GM15510 (cell line): Measurements from ENCODE around the gene TXK.

Experiments
- POLR2A ChIP-seq: IDR thresholded peaks from 3 replicates; pipeline ENCODE4 v1.6.1; 2011; ENCODE audit warnings: borderline replicate concordance; ENCODE audit not compliant: insufficient read length; ENCODE audit errors: extremely low read depth

The TXK gene

DNA sequence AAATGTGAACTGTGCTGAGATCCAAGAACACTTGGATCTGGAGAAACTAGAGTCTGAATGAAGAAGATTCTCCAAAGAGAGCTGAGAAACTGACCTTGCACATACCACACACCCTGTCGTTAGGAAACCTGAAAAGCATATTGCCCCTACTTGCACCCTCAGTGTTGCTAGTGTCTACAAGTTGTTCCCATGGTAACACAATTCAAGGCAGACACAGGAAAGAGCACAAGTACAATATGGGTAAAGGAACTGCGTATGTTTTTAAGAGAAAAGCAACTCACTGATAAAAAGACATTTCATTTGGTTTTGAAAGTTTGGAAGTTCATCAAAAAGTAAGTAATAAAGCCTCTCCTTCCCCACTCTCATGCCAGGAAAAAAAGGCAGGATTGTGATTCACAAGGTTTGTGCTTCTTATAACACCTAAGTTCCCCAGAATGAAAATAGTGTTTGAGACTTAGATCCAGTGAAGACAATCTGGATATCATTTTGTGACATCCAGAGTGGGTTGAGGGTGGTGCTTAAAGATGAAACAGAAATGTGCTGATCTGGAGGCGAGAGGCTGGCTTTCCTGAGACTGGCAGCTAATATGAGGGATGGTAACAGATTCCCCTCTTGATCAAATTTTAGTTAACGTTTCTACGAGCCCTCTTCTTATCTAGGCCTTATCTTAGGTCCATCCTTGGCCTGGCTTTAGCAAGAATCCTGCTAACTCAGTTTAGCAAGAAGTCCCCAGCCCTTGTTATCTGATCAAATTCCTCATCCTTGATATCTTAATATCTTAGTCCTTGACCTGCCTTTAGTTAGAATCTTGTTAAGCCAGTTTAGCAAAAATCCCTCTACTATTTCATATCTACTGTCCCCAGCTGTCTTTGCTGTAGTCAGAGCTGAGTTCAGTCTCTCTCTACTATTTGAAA, 75.2 kb downstream of the TXK start:
- TF ChIP-seq POLR2A = no peak

DNA sequence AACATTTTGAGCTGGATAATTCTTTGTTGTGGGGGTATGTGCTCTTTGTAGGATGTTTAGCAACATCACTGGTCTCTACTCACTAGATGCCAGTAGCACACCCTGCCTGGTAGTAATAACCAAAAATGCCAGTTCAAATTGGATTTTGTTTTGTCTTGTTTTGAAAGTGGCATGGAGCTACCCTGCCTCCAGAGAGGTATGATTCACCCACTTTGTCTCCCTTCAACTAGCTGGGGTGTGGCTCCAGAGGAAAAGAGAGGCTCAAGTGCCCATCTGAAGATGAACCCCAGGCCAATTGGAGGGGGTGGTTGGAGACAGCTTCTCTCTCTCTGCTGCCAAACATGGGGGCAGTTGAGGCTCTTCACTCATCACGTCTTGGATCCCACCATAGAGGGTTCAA, 83.0 kb downstream of the TXK start:
- no peak for TF ChIP-seq POLR2A

GRCh38 chr4:48049483-48049882, 84.6 kb downstream of the TXK start:
- no peak for TF ChIP-seq POLR2A

DNA sequence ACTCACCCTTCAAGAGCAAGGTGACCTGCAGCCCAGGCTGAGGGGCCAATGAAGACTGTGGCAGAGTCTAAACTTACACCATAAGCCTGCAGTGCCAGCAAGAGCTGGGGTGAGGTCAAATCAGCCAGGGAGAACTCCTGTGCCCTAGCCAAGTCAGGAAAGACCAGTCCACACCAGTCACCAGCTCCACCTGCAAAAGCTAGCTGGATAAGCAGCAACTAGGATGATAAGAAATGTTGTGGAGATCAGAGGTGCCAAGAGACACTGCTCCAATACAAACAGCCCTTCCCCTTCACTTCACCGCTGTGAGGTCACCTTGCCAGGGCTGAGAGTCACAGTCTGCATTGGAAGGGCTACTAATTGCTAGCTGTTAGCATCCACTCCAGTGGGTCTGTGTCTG, 86.2 kb downstream of the TXK start:
- TF ChIP-seq POLR2A = no peak

DNA sequence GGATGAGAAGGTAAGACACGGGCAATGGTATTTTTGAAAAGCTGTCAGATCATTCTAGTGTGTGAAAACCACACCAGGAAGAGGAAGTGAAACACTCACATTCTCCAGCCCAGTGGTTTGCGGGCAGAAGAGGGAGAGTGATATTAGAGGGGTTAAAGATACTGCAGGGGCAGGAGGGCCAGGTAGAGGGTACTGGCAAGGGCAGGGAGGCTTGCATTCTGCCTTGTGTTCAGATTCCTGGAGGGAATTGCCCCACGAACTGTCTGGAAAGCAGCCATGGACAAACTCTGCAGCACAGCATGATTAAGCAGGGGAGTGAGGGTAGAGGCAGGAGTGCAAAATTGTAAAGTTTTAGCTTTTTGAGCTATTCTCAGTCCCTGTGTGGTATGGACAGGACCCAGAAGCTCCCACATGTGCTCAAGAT, 86.6 kb downstream of the TXK start:
- no peak for TF ChIP-seq POLR2A

DNA sequence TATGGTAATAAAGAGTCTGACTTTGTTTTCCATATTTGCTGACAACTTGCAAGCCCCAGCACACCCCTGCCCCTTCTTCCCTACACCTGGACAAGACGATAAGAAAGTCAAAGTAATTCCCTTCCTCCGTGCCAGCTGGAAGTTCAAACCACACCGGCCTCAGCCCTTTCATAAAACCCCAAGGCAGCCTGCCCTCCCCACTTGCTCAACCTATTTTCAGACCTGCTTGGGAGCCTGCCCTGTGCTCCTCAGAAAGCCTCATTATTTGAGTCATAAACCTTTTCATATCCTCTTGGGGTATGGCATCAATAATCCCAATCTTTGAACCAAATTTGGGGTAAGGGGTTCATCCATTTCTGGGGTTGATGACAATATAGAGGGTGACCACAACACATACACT, 88.0 kb downstream of the TXK start:
- TF ChIP-seq POLR2A = no peak

DNA sequence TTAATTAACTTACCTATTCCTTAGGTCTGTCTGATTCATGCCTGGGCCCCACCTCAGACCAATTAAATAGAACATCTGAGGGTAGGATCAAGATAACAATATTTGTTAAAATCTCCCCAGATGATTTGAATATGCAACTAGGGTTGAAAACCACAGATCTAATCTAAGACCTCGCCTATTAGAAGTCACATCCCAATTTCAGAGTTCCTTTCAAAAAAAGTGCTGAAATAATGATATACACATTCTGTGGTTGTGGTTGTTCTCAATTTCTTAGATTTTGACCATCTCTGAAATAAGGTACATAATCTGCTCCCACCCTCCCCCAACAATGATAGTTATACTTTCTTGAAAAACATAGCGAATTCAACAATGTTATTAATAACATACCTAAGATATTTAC, 89.8 kb downstream of the TXK start:
- no peak for TF ChIP-seq POLR2A

GRCh38 chr4:48043504-48043903, 90.5 kb downstream of the TXK start:
- TF ChIP-seq POLR2A = no peak

GRCh38 chr4:48042979-48043461, 91.0 kb downstream of the TXK start:
- TF ChIP-seq POLR2A = no peak

DNA sequence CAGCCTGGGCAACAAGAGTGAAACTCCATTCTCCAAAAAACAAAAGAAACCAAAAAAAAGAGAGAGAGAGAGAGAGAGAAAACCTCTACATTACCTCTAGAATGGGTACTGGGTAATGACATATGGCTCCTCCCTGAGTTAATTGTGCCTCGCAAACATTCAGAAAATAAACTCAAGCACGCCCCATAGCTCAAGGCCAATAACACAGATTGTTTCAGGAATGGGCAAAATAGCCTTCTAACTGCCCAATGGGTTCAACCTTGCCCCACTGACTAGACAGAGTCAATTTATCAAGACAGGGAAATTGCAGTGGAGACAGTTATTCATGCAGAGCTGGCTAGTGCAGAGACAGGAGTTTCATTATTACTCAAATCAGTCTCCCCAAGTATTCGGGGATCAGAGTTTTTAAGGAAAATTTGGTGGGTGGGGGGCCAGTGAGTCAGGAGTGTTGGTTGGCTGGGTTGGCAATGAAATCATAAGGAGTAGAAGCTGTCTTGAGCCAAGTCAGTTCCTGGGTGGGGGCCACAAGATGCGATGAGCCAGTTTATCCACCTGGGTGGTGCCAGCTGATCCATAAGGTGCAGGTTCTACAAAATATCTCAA, 92.4 kb downstream of the TXK start:
- TF ChIP-seq POLR2A = no peak

DNA sequence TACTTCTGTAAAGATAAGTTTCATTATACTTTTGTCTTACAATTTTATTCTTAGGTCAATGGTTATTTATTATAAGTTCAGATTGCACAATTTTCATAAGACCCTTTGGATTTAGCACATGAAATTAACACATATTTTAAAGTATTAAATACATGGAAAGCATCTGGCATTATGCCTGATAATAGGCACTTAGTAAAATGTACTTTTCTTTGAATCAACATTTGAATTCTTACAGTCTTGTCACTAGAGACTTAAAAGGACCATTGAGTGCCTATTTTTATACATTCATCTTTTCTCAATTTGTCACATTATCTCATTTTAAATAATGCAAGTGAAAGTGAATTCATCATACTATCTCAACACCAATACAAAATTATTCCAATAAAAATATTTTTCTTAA, 94.5 kb downstream of the TXK start:
- no peak for TF ChIP-seq POLR2A

DNA sequence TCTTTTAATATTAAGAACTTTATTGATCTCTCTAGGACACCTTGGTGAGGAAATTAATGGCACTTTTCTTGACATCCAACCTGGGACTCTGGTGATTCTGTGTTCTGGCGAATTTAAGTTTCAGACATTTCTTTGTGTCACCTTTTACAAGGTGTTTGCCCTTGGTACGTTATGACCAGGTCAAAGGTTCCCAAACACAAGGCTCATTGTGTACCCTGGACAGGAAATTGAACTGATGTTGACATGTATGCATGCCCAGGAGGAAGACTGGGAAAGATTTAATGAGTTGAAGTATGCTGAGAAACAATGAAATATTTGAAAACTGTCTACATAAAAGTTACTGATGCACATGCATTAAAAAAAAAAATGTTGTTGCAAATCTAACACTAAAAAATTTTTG, 95.4 kb downstream of the TXK start:
- no peak for TF ChIP-seq POLR2A

- no peak for TF ChIP-seq POLR2A
Observed at GRCh38 chr4:48037117-48037462, 97.0 kb downstream of the TXK start.

DNA sequence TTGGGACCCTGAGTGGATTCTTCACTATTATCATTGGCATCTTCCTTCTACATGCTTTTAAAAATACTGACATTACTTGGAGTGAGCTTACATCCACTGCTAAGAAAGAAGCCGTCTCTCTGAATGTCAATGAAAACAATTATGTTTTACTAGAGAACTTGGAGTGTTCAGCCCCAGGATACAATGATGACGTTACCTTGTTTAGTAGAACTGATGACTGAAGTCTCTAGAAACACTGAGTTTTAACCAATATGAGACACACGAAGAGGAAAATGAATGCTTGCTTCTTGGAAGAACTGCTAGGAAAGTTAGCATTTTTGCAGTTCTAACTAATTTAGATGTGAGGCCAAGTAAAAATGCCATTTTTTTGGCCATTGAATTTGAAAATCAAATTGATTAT, 98.1 kb downstream of the TXK start:
- TF ChIP-seq POLR2A = no peak

- TF ChIP-seq POLR2A = no peak
Observed at GRCh38 chr4:48033825-48034413, 100.1 kb downstream of the TXK start.

GRCh38 chr4:48033412-48033811, 100.6 kb downstream of the TXK start:
- TF ChIP-seq POLR2A = no peak
